HepG2 (cell line): ENCODE results near the gene CLCC1. TPM values are rescaled to one million over a fixed set of nuclear protein-coding genes. Genes with fewer than 3 reads are reported as not detected.
A peak's percentile ranks its signal among the peaks of the same experiment; 100 is the strongest.

Source experiments
- ETV6 ChIP-seq: sonication (generic); formaldehyde crosslinking; conservative IDR thresholded peaks from 2 replicates; pipeline ENCODE4 v1.4.0; 2020; ENCODE audit warnings: missing genetic modification reagents
- ISX ChIP-seq: sonication (generic); formaldehyde crosslinking; conservative IDR thresholded peaks from 2 replicates; pipeline ENCODE4 v1.5.0; 2020; ENCODE audit warnings: missing genetic modification reagents
- KDM5B ChIP-seq: sonication (generic); formaldehyde crosslinking; IDR thresholded peaks from 2 replicates; pipeline ENCODE4 v1.4.0; 2020; ENCODE audit warnings: missing genetic modification reagents, mild to moderate bottlenecking, borderline replicate concordance
- PTBP1 ChIP-seq: fragments of 200-400 bp; formaldehyde crosslinking; IDR thresholded peaks from 2 replicates; pipeline ENCODE4 v1.6.1; 2018; ENCODE audit warnings: low read length, low read depth; ENCODE audit not compliant: poor library complexity, severe bottlenecking
- SP140L ChIP-seq: sonication (generic); formaldehyde crosslinking; IDR thresholded peaks from 2 replicates; pipeline ENCODE4 v1.4.0; 2020; ENCODE audit warnings: missing genetic modification reagents, borderline replicate concordance
- TAF15 ChIP-seq: fragments of 200-400 bp; formaldehyde crosslinking; IDR thresholded peaks from one replicate; pipeline ENCODE4 v1.6.1; 2018; ENCODE audit warnings: mild to moderate bottlenecking, low read depth, low read length; ENCODE audit not compliant: poor library complexity, severe bottlenecking
- polyA plus RNA-seq, 8 experiments: library from polyadenylated mRNA; depleted of rRNA in 3 of 8; stranded (reverse) in 7 of 8; unstranded in 1 of 8; fragments of >200 nt; fragmentation: Illumina TruSeq in 4 of 8; extraction: Trizol in 4 of 8; gene quantifications; 2 replicates each; pipeline versions ENCODE4 v1.2.1 to v1.2.3, GENCODE V29; 2011 to 2016; ENCODE audit warnings: low read depth in 4 of 8, missing spikeins in 1 of 8, mixed read lengths in 1 of 8; ENCODE audit not compliant: insufficient read depth in 1 of 8
- total RNA-seq, 5 experiments: library from RNA; depleted of rRNA; stranded (reverse); fragments of >200 nt; fragmentation: Illumina TruSeq; extraction: Trizol; gene quantifications; 2 replicates each; pipeline ENCODE4 v1.2.3, GENCODE V29; 2016; ENCODE audit warnings: low read depth in 1 of 5
- TF ChIP-seq, protein P1 (sequence below): sonication (generic); formaldehyde crosslinking; IDR thresholded peaks from 2 replicates; pipeline ENCODE4 v1.5.1; 2020; ENCODE audit warnings: mild to moderate bottlenecking, missing genetic modification reagents, borderline replicate concordance
- TF ChIP-seq, protein P2 (sequence below): sonication (generic); formaldehyde crosslinking; IDR thresholded peaks from 2 replicates; pipeline ENCODE4 v1.8.0; 2022; ENCODE audit warnings: mild to moderate bottlenecking, missing genetic modification reagents, moderate library complexity
- TF ChIP-seq, protein P3 (sequence below): sonication (generic); formaldehyde crosslinking; IDR thresholded peaks from 2 replicates; pipeline ENCODE4 v1.4.0; 2020; ENCODE audit warnings: missing genetic modification reagents
- TF ChIP-seq, protein P4 (sequence below): sonication (generic); formaldehyde crosslinking; IDR thresholded peaks from 2 replicates; pipeline ENCODE4 v1.4.0; 2020; ENCODE audit warnings: mild to moderate bottlenecking, missing genetic modification reagents
- TF ChIP-seq, protein P5 (sequence below): sonication (generic); formaldehyde crosslinking; IDR thresholded peaks from 2 replicates; pipeline ENCODE4 v1.5.0; 2020; ENCODE audit warnings: missing genetic modification reagents

Gene CLCC1
- total and polyA plus RNA-seq, 2 of the 13 experiments (the other 11 are each of a cell fraction or from before 2014, with no cell fraction given) = 16.0 to 25.8 TPM

DNA sequence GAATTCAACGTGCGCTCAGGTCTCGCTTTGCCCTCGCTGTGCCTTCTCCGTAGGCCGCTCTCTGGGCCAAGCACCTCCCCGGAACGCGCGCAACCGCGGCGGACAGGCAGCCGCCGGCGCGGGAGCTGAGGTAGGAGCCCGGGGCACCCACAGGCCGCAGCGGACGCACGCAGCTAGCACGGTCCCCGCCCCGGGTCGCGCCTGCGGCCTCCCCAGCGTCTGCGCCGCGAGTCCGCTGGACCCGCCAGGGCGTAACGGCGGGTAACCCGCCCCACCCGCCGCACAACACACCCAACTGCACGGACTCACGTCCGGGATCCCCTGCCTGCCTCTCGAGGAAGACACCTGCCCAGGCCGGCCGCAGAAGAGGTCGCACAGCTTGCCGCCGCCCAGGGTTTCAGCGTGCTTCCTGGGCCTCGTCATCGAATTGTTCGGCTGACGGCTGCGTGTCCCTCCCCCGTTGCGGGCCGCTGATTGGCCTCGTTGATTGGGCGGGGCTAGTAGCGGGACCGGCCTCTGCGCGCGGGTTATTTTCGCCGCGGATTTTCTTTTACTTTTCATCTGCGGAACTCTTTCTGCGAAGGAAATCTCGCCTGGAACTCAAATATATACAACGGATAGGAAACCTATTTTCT, at the start of gene CLCC1 (continued):
- TF ChIP-seq, protein P1, sequence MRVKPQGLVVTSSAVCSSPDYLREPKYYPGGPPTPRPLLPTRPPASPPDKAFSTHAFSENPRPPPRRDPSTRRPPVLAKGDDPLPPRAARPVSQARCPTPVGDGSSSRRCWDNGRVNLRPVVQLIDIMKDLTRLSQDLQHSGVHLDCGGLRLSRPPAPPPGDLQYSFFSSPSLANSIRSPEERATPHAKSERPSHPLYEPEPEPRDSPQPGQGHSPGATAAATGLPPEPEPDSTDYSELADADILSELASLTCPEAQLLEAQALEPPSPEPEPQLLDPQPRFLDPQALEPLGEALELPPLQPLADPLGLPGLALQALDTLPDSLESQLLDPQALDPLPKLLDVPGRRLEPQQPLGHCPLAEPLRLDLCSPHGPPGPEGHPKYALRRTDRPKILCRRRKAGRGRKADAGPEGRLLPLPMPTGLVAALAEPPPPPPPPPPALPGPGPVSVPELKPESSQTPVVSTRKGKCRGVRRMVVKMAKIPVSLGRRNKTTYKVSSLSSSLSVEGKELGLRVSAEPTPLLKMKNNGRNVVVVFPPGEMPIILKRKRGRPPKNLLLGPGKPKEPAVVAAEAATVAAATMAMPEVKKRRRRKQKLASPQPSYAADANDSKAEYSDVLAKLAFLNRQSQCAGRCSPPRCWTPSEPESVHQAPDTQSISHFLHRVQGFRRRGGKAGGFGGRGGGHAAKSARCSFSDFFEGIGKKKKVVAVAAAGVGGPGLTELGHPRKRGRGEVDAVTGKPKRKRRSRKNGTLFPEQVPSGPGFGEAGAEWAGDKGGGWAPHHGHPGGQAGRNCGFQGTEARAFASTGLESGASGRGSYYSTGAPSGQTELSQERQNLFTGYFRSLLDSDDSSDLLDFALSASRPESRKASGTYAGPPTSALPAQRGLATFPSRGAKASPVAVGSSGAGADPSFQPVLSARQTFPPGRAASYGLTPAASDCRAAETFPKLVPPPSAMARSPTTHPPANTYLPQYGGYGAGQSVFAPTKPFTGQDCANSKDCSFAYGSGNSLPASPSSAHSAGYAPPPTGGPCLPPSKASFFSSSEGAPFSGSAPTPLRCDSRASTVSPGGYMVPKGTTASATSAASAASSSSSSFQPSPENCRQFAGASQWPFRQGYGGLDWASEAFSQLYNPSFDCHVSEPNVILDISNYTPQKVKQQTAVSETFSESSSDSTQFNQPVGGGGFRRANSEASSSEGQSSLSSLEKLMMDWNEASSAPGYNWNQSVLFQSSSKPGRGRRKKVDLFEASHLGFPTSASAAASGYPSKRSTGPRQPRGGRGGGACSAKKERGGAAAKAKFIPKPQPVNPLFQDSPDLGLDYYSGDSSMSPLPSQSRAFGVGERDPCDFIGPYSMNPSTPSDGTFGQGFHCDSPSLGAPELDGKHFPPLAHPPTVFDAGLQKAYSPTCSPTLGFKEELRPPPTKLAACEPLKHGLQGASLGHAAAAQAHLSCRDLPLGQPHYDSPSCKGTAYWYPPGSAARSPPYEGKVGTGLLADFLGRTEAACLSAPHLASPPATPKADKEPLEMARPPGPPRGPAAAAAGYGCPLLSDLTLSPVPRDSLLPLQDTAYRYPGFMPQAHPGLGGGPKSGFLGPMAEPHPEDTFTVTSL = no peak
- peak; percentile 95; the same call in 1 of the 2 replicates for TF ChIP-seq KDM5B (CRISPR knock-in tag)
- no peak for TF ChIP-seq ISX (CRISPR knock-in tag)
- TF ChIP-seq, protein P2, sequence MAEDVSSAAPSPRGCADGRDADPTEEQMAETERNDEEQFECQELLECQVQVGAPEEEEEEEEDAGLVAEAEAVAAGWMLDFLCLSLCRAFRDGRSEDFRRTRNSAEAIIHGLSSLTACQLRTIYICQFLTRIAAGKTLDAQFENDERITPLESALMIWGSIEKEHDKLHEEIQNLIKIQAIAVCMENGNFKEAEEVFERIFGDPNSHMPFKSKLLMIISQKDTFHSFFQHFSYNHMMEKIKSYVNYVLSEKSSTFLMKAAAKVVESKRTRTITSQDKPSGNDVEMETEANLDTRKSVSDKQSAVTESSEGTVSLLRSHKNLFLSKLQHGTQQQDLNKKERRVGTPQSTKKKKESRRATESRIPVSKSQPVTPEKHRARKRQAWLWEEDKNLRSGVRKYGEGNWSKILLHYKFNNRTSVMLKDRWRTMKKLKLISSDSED (CRISPR knock-in tag) = no peak
- TF ChIP-seq, protein P3, sequence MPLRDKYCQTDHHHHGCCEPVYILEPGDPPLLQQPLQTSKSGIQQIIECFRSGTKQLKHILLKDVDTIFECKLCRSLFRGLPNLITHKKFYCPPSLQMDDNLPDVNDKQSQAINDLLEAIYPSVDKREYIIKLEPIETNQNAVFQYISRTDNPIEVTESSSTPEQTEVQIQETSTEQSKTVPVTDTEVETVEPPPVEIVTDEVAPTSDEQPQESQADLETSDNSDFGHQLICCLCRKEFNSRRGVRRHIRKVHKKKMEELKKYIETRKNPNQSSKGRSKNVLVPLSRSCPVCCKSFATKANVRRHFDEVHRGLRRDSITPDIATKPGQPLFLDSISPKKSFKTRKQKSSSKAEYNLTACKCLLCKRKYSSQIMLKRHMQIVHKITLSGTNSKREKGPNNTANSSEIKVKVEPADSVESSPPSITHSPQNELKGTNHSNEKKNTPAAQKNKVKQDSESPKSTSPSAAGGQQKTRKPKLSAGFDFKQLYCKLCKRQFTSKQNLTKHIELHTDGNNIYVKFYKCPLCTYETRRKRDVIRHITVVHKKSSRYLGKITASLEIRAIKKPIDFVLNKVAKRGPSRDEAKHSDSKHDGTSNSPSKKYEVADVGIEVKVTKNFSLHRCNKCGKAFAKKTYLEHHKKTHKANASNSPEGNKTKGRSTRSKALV (CRISPR knock-in tag) = peak; percentile 24; the same call in 1 of the 2 replicates
- TF ChIP-seq ETV6 (CRISPR knock-in tag) = peak; percentile 58
- TF ChIP-seq, protein P4, sequence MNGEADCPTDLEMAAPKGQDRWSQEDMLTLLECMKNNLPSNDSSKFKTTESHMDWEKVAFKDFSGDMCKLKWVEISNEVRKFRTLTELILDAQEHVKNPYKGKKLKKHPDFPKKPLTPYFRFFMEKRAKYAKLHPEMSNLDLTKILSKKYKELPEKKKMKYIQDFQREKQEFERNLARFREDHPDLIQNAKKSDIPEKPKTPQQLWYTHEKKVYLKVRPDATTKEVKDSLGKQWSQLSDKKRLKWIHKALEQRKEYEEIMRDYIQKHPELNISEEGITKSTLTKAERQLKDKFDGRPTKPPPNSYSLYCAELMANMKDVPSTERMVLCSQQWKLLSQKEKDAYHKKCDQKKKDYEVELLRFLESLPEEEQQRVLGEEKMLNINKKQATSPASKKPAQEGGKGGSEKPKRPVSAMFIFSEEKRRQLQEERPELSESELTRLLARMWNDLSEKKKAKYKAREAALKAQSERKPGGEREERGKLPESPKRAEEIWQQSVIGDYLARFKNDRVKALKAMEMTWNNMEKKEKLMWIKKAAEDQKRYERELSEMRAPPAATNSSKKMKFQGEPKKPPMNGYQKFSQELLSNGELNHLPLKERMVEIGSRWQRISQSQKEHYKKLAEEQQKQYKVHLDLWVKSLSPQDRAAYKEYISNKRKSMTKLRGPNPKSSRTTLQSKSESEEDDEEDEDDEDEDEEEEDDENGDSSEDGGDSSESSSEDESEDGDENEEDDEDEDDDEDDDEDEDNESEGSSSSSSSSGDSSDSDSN = peak; percentile 99
- TF ChIP-seq SP140L (CRISPR knock-in tag) = no peak
- no peak for TF ChIP-seq TAF15
- TF ChIP-seq PTBP1 = peak; percentile 71
- TF ChIP-seq, protein P5, sequence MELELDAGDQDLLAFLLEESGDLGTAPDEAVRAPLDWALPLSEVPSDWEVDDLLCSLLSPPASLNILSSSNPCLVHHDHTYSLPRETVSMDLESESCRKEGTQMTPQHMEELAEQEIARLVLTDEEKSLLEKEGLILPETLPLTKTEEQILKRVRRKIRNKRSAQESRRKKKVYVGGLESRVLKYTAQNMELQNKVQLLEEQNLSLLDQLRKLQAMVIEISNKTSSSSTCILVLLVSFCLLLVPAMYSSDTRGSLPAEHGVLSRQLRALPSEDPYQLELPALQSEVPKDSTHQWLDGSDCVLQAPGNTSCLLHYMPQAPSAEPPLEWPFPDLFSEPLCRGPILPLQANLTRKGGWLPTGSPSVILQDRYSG (CRISPR knock-in tag) = no peak
